ENCODE measurements around the gene CDT1. TPM values are rescaled to one million over a fixed set of nuclear protein-coding genes. Genes with fewer than 3 reads are reported as not detected.
"Not testable (repeated sequence)": the region's sequence is repeated elsewhere in the genome, so short reads cannot be mapped to it uniquely, and the experiment has no call there.

CDT1 gene
- total and polyA plus RNA-seq, 5 experiments from 2014 or later = 0.13 to 0.74 (median 0.36) TPM; not detected in 1

GRCh38 chr16:88770461-88771293 is 32.9 kb upstream of the CDT1 start:
- no peaks in the 10 kb centered on the region for H3K27me3 Mint-ChIP-seq
- H3K9me3 Mint-ChIP-seq = no peaks in the 10 kb centered on the region
- peak; percentile 95 for ATAC-seq
- POLR2A ChIA-PET = interaction anchor here (0.6 to 6.2 kb wide), 10 partner anchors 8 to 132 kb away, joined by 3 to 51 read pairs (median 3); partner anchors contain the start of genes IL17C and PIEZO1
- H3K4me1 Mint-ChIP-seq = peaks cover 8 to 39% (median 35%) of the 10 kb centered on the region in 4 donors
- H3K4me3 Mint-ChIP-seq = peak overlapping the region; percentile 36 to 68 (median 58)
- no peaks in the 10 kb centered on the region for H3K36me3 Mint-ChIP-seq
- peak overlapping the region; percentile 66 to 91 (median 84) for H3K27ac Mint-ChIP-seq
- DNase-seq = peak; percentile 35 to 77 (median 48)

- H3K27me3 Mint-ChIP-seq = no peaks in the 10 kb centered on the region
- peaks cover 8 to 35% (median 33%) of the 10 kb centered on the region in 4 donors for H3K4me1 Mint-ChIP-seq
These were observed 32.3 kb upstream of the CDT1 start for GRCh38 chr16:88771294-88771772.

DNA sequence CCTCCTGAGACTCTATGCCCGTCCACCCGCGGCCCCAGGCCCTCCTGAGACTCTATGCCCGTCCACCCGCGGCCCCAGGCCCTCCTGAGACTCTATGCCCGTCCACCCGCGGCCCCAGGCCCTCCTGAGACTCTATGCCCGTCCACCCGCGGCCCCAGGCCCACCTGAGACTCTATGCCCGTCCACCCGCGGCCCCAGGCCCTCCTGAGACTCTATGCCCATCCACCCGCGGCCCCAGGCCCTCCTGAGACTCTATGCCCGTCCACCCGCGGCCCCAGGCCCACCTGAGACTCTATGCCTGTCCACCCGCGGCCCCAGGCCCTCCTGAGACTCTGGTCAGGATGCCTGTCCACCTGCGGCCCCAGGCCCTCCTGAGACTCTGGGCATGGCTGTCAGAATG is 31.8 kb upstream of the CDT1 start:
- POLR2A ChIA-PET = interaction anchor here (1.1 to 6.2 kb wide), 4 partner anchors 9 to 33 kb away, joined by 4 to 51 read pairs (median 7); partner anchors contain the start of gene PIEZO1
- Mint-ChIP-seq H3K4me1 (peaks cover 8 to 33% (median 32%) of the 10 kb centered on the region in 4 donors), H3K27ac (peak overlapping the region in 1 of 10 donors; percentile 51)
- not testable (repeated sequence) for H3K4me3 Mint-ChIP-seq, H3K36me3 Mint-ChIP-seq, DNase-seq, ATAC-seq, H3K9me3 Mint-ChIP-seq, H3K27me3 Mint-ChIP-seq

More at GRCh38 chr16:88771294-88771772, 32.3 kb upstream of the CDT1 start:
- Mint-ChIP-seq H3K4me3 (peak overlapping the region in 9 of 10 donors; percentile 48 to 68 (median 58)), H3K27ac (peak overlapping the region; percentile 66 to 91 (median 84)), H3K36me3 (no peaks in the 10 kb centered on the region), H3K9me3 (no peaks in the 10 kb centered on the region)
- DNase-seq = no peak
- POLR2A ChIA-PET = interaction anchor here (0.7 to 6.2 kb wide), 8 partner anchors 9 to 133 kb away, joined by 3 to 51 read pairs (median 4); partner anchors contain the start of genes IL17C and PIEZO1
- no peak for ATAC-seq

GRCh38 chr16:88772871-88773811 is 30.4 kb upstream of the CDT1 start:
- no peaks in the 10 kb centered on the region for H3K9me3 Mint-ChIP-seq
- no peak for ATAC-seq

DNA sequence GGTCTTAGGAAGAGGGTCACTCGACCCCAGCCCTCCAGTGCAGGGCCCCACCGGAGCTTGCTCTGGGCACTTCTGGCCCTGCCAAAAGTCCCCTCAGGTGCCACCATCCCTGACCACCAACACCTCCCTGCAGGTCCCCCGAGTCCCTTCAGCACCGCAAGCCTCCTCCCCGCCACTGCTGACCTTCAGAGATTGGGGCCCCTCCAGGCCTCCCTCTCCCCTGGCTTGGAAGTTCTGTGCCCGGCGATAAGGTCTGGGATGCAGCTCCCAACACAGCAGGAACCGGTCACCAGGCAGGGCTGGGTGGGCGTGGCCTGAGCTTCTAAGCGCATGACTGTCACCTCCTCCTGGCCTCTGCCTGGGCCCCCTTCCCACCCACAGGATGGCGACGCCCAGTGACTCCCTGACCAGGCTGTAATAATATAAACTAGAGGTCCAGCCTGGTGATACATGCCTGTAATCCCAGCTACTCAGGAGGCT is 29.7 kb upstream of the CDT1 start:
- DNase-seq = no peak
- Mint-ChIP-seq H3K27ac (peak overlapping the region in 3 of 10 donors; percentile 59 to 76 (median 67)), H3K4me3 (no peak overlapping the region), H3K9me3 (no peaks in the 10 kb centered on the region), H3K27me3 (no peaks in the 10 kb centered on the region), H3K4me1 (peaks cover 6 to 34% (median 32%) of the 10 kb centered on the region in 4 donors), H3K36me3 (no peaks in the 10 kb centered on the region)
- POLR2A ChIA-PET = interaction anchor here (1.1 to 2.0 kb wide), 2 partner anchors 11 to 29 kb away, joined by 3 to 8 read pairs; partner anchors contain the start of gene PIEZO1
- ATAC-seq = no peak

More at GRCh38 chr16:88772871-88773811, 30.4 kb upstream of the CDT1 start:
- Mint-ChIP-seq H3K36me3 (no peaks in the 10 kb centered on the region), H3K4me3 (no peak overlapping the region), H3K27ac (peak overlapping the region in 1 of 10 donors; percentile 76), H3K27me3 (no peaks in the 10 kb centered on the region), H3K4me1 (peaks cover 6 to 31% (median 28%) of the 10 kb centered on the region in 4 donors)
- no peak for DNase-seq
- POLR2A ChIA-PET = interaction anchor here (0.6 to 2.0 kb wide), 3 partner anchors 12 to 432 kb away, joined by 3 to 8 read pairs (median 6); partner anchors contain the start of gene PIEZO1

- ATAC-seq (no peak), DNase-seq (no peak)
- Mint-ChIP-seq H3K4me3 (no peak overlapping the region), H3K27me3 (no peaks in the 10 kb centered on the region), H3K27ac (peak overlapping the region in 3 of 10 donors; percentile 44 to 76 (median 57)), H3K36me3 (no peaks in the 10 kb centered on the region), H3K4me1 (peaks cover 5 to 33% (median 30%) of the 10 kb centered on the region in 4 donors), H3K9me3 (no peaks in the 10 kb centered on the region)
- POLR2A ChIA-PET = interaction anchor here (1.1 kb wide), 1 partner anchor 10 kb away, joined by 3 read pairs; the partner anchor contains the start of gene PIEZO1
These were observed 28.8 kb upstream of the CDT1 start for GRCh38 chr16:88774544-88775393.

- Mint-ChIP-seq H3K4me3 (no peak overlapping the region), H3K27me3 (no peaks in the 10 kb centered on the region), H3K36me3 (no peaks in the 10 kb centered on the region), H3K4me1 (peaks cover 5 to 35% (median 32%) of the 10 kb centered on the region in 4 donors), H3K27ac (peak overlapping the region in 1 of 10 donors; percentile 72), H3K9me3 (no peaks in the 10 kb centered on the region)
- POLR2A ChIA-PET = interaction anchor here (0.7 kb wide), 1 partner anchor 68 kb away, joined by 3 read pairs; no protein-coding TSS in a partner anchor
- ATAC-seq (no peak), DNase-seq (no peak)
These were observed 27.8 kb upstream of the CDT1 start for GRCh38 chr16:88775825-88776224.

DNA sequence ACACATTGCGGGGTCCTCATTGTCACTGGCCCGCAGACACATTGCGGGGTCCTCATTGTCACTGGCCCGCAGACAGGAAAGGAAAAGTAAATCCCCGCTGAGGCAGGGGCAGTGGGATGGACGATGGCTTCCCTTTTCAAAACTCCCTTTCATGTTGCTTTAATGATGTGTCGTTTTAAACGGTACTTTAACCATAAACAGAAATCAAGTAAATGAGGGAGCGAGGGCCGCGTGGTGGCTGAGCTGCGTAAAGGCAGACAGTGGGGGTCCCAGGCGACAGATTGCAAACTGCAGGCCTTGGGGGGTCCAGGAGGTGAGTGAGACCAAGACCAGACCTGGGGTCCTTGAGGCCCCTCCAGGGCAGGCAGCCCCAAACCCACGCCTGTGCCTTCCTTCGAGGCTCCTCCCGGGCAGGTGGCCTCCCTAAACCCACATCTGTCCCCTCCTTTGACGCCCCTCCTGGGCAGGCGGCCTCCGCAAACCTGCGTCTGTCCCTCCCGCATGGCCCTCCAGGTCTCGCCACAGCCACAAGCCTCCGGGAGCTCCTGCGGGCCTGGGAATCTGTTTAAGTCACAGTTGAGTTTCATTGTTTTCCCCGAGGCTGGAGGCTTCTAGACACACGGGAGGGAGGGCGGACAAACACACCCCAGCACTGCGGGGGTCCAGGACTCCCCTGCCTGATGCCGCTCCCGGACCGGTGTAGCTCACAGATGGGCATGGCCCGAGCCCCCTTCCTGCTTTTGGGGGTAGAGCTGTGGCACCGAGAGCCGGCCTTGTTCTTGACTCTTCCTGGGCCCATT is 25.9 kb upstream of the CDT1 start:
- Mint-ChIP-seq H3K4me3 (peak overlapping the region in 1 of 10 donors; percentile 19), H3K9me3 (no peaks in the 10 kb centered on the region), H3K27me3 (no peaks in the 10 kb centered on the region), H3K27ac (peak overlapping the region in 3 of 10 donors; percentile 31 to 60 (median 38)), H3K4me1 (peaks cover 12 to 49% (median 45%) of the 10 kb centered on the region in 4 donors), H3K36me3 (no peaks in the 10 kb centered on the region)
- ATAC-seq = no peak
- no peak for DNase-seq
- POLR2A ChIA-PET = interaction anchor here (0.5 to 1.7 kb wide), 2 partner anchors 11 to 33 kb away, joined by 3 to 4 read pairs; partner anchors contain the start of gene APRT

DNA sequence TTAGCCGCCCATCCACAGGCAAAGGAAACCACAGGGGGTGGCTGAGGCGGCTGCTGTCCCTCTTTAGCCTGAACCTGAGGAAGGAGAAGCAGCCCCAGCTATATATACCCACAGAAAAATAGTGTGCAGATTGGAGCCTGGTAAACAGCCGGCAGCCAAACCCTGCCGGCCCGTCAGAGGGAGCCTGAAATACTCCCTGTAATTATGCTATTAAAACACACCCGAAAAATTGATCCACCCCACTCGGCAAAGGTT is 25.4 kb upstream of the CDT1 start:
- Mint-ChIP-seq H3K27me3 (no peaks in the 10 kb centered on the region), H3K36me3 (no peaks in the 10 kb centered on the region), H3K4me3 (peak overlapping the region in 1 of 10 donors; percentile 11), H3K27ac (peak overlapping the region in 2 of 10 donors; percentile 38 to 60), H3K4me1 (peaks cover 18 to 54% (median 50%) of the 10 kb centered on the region in 4 donors), H3K9me3 (no peaks in the 10 kb centered on the region)
- POLR2A ChIA-PET = interaction anchor here (1.7 to 3.6 kb wide), 2 partner anchors 33 to 77 kb away, joined by 4 to 20 read pairs; partner anchors contain the start of gene APRT
- ATAC-seq = no peak
- no peak for DNase-seq

DNA sequence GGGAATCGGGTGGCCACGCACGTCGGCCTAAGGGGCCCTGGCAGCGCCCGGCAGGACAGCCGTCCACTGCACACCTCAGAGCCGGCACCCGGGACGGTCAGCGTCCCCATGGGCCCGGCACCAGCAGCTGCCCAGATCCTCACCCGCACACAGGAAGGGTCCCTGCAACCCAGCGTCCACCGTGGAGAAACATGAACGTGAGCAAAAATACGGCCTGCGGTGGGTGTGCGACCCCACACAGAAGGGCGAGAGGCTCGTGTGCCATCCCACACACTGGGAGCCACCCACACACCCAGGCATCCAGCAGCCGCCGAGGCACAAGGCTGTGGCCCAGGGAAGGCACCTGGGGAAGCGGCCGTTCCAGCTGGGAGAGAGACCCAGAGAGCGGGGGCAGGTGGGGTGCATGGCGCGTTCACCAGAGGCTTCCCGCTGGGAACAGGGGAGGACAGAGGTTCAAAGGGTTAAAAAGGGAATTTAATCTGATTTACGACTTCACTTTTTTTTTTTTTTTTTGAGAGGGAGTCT is 25.0 kb upstream of the CDT1 start:
- POLR2A ChIA-PET = interaction anchor here (0.7 to 7.4 kb wide), 4 partner anchors 10 to 78 kb away, joined by 3 to 51 read pairs (median 12); partner anchors contain the start of gene APRT
- H3K4me3 Mint-ChIP-seq = no peak overlapping the region
- H3K27me3 Mint-ChIP-seq = no peaks in the 10 kb centered on the region
- peak overlapping the region in 3 of 10 donors; percentile 38 to 72 (median 40) for H3K27ac Mint-ChIP-seq
- peaks cover 19 to 58% (median 54%) of the 10 kb centered on the region in 4 donors for H3K4me1 Mint-ChIP-seq
- no peak for ATAC-seq
- DNase-seq = no peak
- H3K36me3 Mint-ChIP-seq = no peaks in the 10 kb centered on the region
- H3K9me3 Mint-ChIP-seq = no peaks in the 10 kb centered on the region
